OCI-LY3 (cell line): ENCODE measurements around the gene PCGF2.

Source experiments
- H2AFZ ChIP-seq: fragments of 200-600, 300-600 bp; shearing (Covaris generic); 2 replicates; pipeline ENCODE4 v1.6.0; 2014; ENCODE audit warnings: antibody characterized with exemption, low read depth, low read length
- H3K27ac ChIP-seq: fragments of 200-600, 300-600 bp; sonication (generic); 2 replicates; pipeline ENCODE4 v1.5.1; 2014; ENCODE audit warnings: mild to moderate bottlenecking, low read length, moderate library complexity, mixed read lengths
- H3K27me3 ChIP-seq: fragments of 200-600, 300-600 bp; sonication (generic); 2 replicates; pipeline ENCODE4 v1.6.1; 2014; ENCODE audit warnings: low read depth, low read length, mixed read lengths
- H3K36me3 ChIP-seq: fragments of 200-600, 300-600 bp; sonication (generic); replicated peaks from 2 replicates; pipeline ENCODE3; 2014; ENCODE audit warnings: low read depth, low read length, mixed read lengths
- H3K4me1 ChIP-seq: fragments of 300-600, 200-600 bp; sonication (generic); 2 replicates; pipeline ENCODE4 v1.6.1; 2014; ENCODE audit warnings: low read length, mixed read lengths
- H3K4me2 ChIP-seq: fragments of 200-600, 300-600 bp; sonication (generic); 2 replicates; pipeline ENCODE4 v1.6.1; 2014; ENCODE audit warnings: low read length, mixed read lengths
- H3K4me3 ChIP-seq: fragments of 300-600, 200-600 bp; sonication (generic); 2 replicates; pipeline ENCODE4 v1.5.1; 2014; ENCODE audit warnings: antibody characterized with exemption, mild to moderate bottlenecking, low read length, moderate library complexity
- H3K79me2 ChIP-seq: fragments of 300-600, 200-600 bp; shearing (Covaris generic); 2 replicates; pipeline ENCODE4 v1.6.1; 2014; ENCODE audit warnings: mild to moderate bottlenecking, low read length, mixed read lengths
- H3K9ac ChIP-seq: fragments of 300-600, 200-600 bp; shearing (Covaris generic); 2 replicates; pipeline ENCODE4 v1.6.0; 2014; ENCODE audit warnings: mild to moderate bottlenecking, low read length, moderate library complexity
- H3K9me3 ChIP-seq: fragments of 200-600, 300-600 bp; shearing (Covaris generic); 2 replicates; pipeline ENCODE4 v1.6.1; 2014; ENCODE audit warnings: low read length, mixed read lengths; ENCODE audit not compliant: insufficient read depth
- H4K20me1 ChIP-seq: fragments of 200-600, 300-600 bp; sonication (generic); 2 replicates; pipeline ENCODE4 v1.6.1; 2016; ENCODE audit warnings: low read length, mixed read lengths; ENCODE audit not compliant: insufficient read depth
- EZH2phosphoT487 ChIP-seq: fragments of 200-600 bp; shearing (Covaris generic); IDR thresholded peaks from 2 replicates; pipeline ENCODE4 v1.6.1; 2018; ENCODE audit warnings: antibody characterized with exemption, mixed run types, low read depth
- TF ChIP-seq, protein P1 (sequence below): fragments of 200-600, 300-600 bp; sonication (generic); IDR thresholded peaks from 2 replicates; pipeline ENCODE4 v1.5.1; 2014; ENCODE audit warnings: antibody characterized with exemption, low read length, low read depth

PCGF2 gene

DNA sequence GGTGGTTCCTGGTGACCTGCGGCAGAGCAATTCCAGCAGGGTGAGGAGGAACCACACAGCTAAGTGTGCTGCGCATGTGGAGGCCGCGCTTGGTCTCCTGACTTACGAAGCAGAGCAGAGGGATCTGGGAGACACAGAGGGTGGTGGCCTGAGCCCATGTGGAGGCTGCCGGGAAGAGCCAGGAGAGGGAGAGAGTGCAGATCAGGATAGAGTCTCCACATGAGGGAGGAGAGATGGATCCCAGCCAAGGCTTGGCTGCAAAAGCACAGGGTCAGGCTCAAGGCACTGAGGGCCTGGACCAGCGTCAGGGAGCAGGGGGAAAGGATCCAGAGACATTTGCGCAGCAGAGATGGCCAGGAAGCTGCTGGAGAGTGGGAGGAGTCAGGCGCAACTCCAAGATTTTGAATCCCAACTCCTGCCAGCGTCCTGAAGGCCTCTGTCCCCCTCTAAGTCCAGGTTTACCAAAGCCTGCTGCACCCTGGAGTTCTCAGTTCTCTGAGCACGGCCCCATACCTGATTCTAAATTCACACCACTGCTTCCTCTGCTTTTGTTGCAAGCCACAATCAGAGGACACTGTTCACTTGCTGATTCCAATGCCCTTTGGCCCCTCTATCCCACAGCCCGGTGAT lies 54.3 kb downstream of the PCGF2 start:
- H2AFZ ChIP-seq, result no peak overlapping the region

DNA sequence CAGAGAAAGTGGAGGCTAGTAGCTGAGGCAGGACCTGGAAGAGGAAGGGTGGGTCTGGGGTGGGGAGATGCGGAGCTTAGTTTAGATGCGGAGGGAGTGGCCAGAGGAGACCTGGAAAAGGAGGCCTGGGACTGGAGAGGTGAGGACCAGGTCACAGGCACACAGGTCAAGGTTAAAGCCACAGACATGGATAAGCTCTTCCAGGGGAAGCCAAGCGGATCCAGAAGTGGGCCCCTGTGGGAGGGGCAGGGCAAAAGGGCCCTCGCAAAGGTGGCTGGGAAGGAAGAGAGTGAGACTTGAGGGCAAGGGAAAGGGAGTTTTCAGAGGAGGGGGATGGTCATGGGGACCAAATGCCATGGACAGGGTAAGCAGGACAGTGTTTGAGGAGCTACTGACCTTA lies 57.0 kb downstream of the PCGF2 start:
- Histone ChIP-seq H3K4me2 (no peak overlapping the region), H2AFZ (no peak overlapping the region), H4K20me1 (no peaks in the 10 kb centered on the region), H3K79me2 (no peaks in the 10 kb centered on the region), H3K36me3 (no peaks in the 10 kb centered on the region), H3K9me3 (no peaks in the 10 kb centered on the region), H3K4me3 (no peak overlapping the region), H3K27me3 (no peaks in the 10 kb centered on the region), H3K27ac (no peak overlapping the region), H3K4me1 (peaks cover 5% of the 10 kb centered on the region), H3K9ac (no peak overlapping the region)
- TF ChIP-seq EZH2phosphoT487, result no peak
- TF ChIP-seq, protein P1, sequence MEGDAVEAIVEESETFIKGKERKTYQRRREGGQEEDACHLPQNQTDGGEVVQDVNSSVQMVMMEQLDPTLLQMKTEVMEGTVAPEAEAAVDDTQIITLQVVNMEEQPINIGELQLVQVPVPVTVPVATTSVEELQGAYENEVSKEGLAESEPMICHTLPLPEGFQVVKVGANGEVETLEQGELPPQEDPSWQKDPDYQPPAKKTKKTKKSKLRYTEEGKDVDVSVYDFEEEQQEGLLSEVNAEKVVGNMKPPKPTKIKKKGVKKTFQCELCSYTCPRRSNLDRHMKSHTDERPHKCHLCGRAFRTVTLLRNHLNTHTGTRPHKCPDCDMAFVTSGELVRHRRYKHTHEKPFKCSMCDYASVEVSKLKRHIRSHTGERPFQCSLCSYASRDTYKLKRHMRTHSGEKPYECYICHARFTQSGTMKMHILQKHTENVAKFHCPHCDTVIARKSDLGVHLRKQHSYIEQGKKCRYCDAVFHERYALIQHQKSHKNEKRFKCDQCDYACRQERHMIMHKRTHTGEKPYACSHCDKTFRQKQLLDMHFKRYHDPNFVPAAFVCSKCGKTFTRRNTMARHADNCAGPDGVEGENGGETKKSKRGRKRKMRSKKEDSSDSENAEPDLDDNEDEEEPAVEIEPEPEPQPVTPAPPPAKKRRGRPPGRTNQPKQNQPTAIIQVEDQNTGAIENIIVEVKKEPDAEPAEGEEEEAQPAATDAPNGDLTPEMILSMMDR, result no peak

More for the DNA sequence above, 54.3 kb downstream of the PCGF2 start:
- TF ChIP-seq, protein P1, result no peak
- TF ChIP-seq EZH2phosphoT487, result no peak
- H3K36me3 ChIP-seq, result no peaks in the 10 kb centered on the region
- H3K79me2 ChIP-seq, result no peaks in the 10 kb centered on the region
- H3K4me1 ChIP-seq, result peaks cover 21% of the 10 kb centered on the region
- no peaks in the 10 kb centered on the region for H3K9me3 ChIP-seq
- no peak overlapping the region for H3K4me2 ChIP-seq
- H3K27ac ChIP-seq, result no peak overlapping the region
- no peak overlapping the region for H3K4me3 ChIP-seq
- H3K9ac ChIP-seq, result no peak overlapping the region
- H3K27me3 ChIP-seq, result no peaks in the 10 kb centered on the region
- no peaks in the 10 kb centered on the region for H4K20me1 ChIP-seq

DNA sequence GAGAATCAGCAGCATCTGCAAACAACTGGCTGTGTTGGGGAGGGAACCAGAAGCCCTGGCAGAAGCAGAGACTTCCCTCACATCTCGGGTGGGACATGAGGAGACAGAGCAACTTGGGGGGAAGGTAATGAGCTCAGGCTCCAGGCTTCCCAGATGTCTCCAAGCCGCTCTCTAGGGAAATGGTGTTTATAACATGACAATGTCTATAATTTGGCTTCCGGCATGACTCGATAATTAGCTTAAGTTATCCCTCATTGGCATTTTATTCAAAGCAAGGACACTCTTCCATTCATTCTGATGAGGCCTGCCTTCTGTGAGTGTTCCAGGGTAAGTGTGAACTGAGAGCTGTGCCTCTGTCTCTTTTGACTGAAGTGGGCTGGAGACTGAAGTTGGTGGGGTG lies 57.8 kb downstream of the PCGF2 start:
- Histone ChIP-seq H3K4me2 (no peak overlapping the region), H4K20me1 (no peaks in the 10 kb centered on the region), H3K9ac (no peak overlapping the region), H3K4me1 (peaks cover 8% of the 10 kb centered on the region), H3K79me2 (no peaks in the 10 kb centered on the region), H3K36me3 (no peaks in the 10 kb centered on the region), H3K9me3 (no peaks in the 10 kb centered on the region), H3K27ac (no peak overlapping the region), H3K4me3 (no peak overlapping the region), H2AFZ (no peak overlapping the region), H3K27me3 (no peaks in the 10 kb centered on the region)
- no peak for TF ChIP-seq EZH2phosphoT487
- TF ChIP-seq, protein P1, result no peak

DNA sequence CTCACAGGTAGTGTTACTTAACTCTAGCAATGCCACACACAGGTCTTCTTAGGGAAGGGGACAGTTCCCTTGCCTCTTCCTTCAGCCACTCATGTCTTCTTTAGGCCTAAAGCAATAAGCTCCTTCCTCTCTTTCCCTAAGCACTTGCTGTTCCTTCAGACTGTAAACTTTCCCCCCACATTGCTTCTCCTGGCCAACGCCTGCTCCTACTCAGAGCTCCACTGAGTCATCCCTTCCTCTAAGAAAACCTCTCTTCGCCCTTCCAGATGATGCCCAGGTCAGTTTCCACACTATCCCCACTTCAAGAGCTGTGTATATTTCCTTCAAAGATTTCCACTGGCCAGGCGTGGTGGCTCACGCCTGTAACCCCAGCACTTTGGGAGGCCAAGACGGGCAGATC lies 60.9 kb downstream of the PCGF2 start:
- Histone ChIP-seq H2AFZ (no peak overlapping the region), H3K4me3 (no peak overlapping the region), H3K36me3 (no peaks in the 10 kb centered on the region), H3K4me1 (peaks cover 15% of the 10 kb centered on the region), H3K9me3 (no peaks in the 10 kb centered on the region), H3K79me2 (no peaks in the 10 kb centered on the region), H3K27ac (no peak overlapping the region), H4K20me1 (no peaks in the 10 kb centered on the region), H3K9ac (no peak overlapping the region), H3K27me3 (no peaks in the 10 kb centered on the region), H3K4me2 (no peak overlapping the region)
- TF ChIP-seq, protein P1, result no peak
- no peak for TF ChIP-seq EZH2phosphoT487
